Spinal cord (tissue), 10 donors: Measurements from ENCODE around the gene MVD. TPM values are rescaled to one million over a fixed set of nuclear protein-coding genes. Genes with fewer than 3 reads are reported as not detected.

Experiments
- DNase-seq, 6 donors: peaks; one replicate each; pipeline versions ENCODE4 v3.0.0 to v3.0.0-alpha.2; 2013 to 2015; ENCODE audit warnings: low spot score in 6 of 6, low read depth in 4 of 6
- H3K27ac ChIP-seq: one replicate; pipeline ENCODE4 v1.5.1; 2013; ENCODE audit warnings: low read depth, low read length, control low read depth
- H3K27me3 ChIP-seq: one replicate; pipeline ENCODE4 v1.6.1; 2013; ENCODE audit warnings: low read length; ENCODE audit not compliant: control insufficient read depth, insufficient read depth
- H3K36me3 ChIP-seq: one replicate; pipeline ENCODE4 v1.6.1; 2013; ENCODE audit warnings: low read length; ENCODE audit not compliant: control insufficient read depth, insufficient read depth
- H3K4me1 ChIP-seq: one replicate; pipeline ENCODE4 v1.6.1; 2013; ENCODE audit warnings: low read length; ENCODE audit not compliant: control insufficient read depth, insufficient read depth
- H3K4me3 ChIP-seq: one replicate; pipeline ENCODE4 v1.5.1; 2013; ENCODE audit warnings: low read depth, low read length, control low read depth
- H3K9me3 ChIP-seq: one replicate; pipeline ENCODE4 v1.6.1; 2013; ENCODE audit warnings: low read length; ENCODE audit not compliant: control insufficient read depth, insufficient read depth
- WGBS: methylation state at CpG from one replicate; pipeline ENCODE4 v1.1.5; 2013; ENCODE audit warnings: missing lambda C conversion rate; ENCODE audit not compliant: insufficient coverage; 5-methylcytosine and 5-hydroxymethylcytosine counted together
- polyA plus RNA-seq, 2 donors: library from polyadenylated mRNA; unstranded; fragments of 120-200 nt; gene quantifications; one replicate each; pipeline ENCODE4 v1.2.1, GENCODE V29; 2013; ENCODE audit not compliant: insufficient read length in 2 of 2
- total RNA-seq, 2 donors: library from RNA; depleted of rRNA in 1 of 2; stranded (reverse); fragments of 120-200 nt in 1 of 2; fragments of >200 nt in 1 of 2; gene quantifications; one replicate each; pipeline versions ENCODE4 v1.2.3 to v1.2.4, GENCODE V29; 2013 to 2014
- donor health status: healthy.

The MVD gene
- total and polyA plus RNA-seq, 4 donors = 39.5 to 157 (median 102) TPM

DNA sequence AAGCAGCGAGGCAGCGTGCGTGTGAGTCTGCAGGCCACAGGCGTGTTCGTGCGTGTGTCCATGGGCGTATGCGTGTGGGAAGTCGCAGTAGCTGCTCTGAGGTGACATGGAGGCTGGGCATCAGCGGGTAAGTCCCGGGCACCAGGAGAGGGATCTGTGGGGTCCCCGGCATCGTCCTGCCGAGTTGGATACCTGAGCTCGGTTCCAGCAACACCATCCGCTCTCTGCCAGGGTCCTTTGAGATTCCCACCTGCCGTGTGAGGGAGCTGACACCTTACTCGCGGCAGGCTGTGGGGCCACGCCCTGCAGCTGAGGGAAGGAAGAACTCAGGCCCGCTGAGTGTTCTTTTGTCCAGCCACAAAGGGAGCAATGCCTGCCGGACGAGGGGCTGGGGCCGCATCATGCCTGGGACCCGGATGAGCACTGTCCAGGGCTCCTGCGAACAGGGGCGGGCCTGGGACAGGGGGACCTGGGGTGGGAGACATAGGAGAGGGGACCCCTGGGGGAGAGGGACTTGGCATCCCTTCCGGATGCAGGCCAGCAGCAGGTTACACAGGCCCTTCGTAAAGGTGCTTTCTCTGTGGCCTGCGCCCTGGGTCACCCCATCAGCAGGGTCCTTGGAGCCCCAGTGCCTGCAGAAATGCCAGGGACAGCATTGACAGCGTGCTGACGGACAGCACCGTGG, 28.4 kb upstream of the MVD start:
- no peak overlapping the region for H3K4me3 ChIP-seq
- no peak for DNase-seq
- H3K36me3 ChIP-seq = peaks cover 22% of the 10 kb centered on the region
- 85% methylated on average over 33 of the region's 33 CpGs for WGBS
- H3K4me1 ChIP-seq = peaks cover 6% of the 10 kb centered on the region
- peaks cover 26% of the 10 kb centered on the region for H3K27me3 ChIP-seq
- no peak overlapping the region for H3K27ac ChIP-seq
- no peaks in the 10 kb centered on the region for H3K9me3 ChIP-seq

DNA sequence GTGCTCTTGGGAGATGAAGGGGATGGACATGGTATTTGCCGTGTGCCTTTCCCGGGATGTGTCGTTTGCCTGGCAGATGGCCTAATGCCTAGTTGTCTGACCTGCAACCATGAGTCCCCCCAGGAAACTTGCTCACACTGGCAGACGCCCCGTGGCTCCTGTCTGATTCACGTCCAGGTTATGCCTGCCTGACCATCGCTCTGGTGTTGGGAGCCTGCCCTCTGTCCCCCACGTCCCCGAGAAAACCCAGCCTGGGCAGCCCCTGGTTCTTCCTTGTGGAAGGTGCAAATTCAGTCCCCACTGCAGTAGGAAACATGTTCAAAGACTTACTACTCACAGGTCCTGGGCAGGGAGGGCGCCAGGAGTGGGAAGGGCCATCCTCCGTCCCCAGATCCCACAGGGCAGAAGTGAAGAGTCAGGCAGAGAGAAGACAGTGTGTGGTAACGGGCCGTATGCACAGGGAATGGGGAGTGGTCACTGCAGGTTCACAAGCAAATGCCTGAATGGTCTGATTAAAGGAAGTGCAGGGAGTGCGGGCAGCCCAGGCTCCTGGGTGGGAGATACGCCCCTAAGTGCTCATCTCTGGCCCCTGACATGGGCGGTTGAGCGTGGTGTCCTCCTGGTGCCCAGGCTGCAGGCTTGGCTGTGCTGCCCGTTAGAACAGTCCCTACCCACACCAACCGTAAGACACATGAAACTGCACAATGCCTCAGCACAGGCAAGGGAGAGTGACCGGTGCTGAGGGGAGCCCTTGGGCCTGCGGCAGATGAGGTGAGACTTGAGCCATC, 27.6 kb upstream of the MVD start:
- Histone ChIP-seq H3K9me3 (no peaks in the 10 kb centered on the region), H3K27ac (no peak overlapping the region), H3K4me3 (no peak overlapping the region), H3K4me1 (peaks cover 13% of the 10 kb centered on the region), H3K36me3 (peaks cover 14% of the 10 kb centered on the region), H3K27me3 (peaks cover 33% of the 10 kb centered on the region)
- WGBS = 73% methylated on average over 21 of the region's 21 CpGs
- DNase-seq = no peak

DNA sequence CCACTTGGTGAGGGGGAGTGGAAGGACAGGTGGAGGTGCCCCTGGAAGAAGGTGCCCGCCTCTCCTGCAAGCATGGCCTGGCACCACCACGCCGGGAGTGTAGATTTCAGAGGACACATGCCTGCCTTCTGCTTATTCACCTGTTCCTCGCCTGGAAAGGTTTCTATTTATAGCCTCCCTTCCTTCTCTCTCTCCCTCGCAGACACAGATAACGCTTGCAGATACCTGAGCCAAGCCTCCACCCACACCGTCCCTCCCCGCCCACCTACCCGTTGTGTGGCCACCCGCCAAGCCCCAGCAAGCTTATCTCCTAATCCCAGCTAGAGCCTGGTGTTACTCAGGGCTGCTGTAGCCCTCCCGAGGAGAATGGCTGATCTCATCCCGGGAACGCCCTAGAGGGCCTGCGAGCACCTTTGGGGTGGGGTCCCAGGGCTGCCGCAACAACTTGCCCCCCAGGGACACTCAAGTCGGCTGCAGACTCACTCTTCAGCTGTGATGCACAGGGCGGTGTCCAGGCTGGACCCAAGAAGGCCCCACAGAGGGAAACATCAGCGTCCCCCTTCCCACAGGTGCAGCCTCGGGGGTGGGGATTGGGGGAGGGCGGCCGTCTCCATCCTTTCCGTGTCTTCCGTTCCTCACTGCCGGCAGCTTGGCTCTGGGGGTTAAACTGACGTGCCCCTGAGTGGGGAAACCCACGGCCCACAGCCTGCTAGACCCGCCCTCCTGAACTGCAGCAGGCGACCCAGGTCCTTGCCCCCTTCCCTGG, 25.3 kb upstream of the MVD start:
- WGBS = 41% methylated on average over 25 of the region's 28 CpGs
- Histone ChIP-seq H3K27ac (no peak overlapping the region), H3K4me1 (peaks cover 21% of the 10 kb centered on the region), H3K9me3 (no peaks in the 10 kb centered on the region), H3K27me3 (peaks cover 53% of the 10 kb centered on the region), H3K4me3 (no peak overlapping the region), H3K36me3 (no peaks in the 10 kb centered on the region)
- DNase-seq = no peak

DNA sequence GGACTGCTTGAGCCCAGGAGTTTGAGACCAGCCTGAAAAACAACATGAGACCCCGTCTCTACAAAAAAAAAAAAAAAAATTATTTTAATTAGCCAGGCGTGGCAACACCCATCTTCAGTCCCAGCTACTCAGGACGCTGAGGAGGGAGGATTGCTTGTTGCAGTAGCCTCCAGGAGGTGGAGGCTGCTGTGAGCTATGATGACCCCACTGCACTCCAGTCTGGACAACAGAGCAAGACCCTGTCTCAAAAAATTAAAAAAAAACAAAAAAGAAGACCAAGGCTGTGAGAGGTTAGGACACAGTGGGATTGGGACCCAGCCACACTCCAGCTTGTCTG, 24.8 kb upstream of the MVD start:
- Histone ChIP-seq H3K4me3 (no peak overlapping the region), H3K27ac (no peak overlapping the region), H3K9me3 (no peaks in the 10 kb centered on the region), H3K4me1 (peaks cover 21% of the 10 kb centered on the region), H3K36me3 (no peaks in the 10 kb centered on the region), H3K27me3 (peaks cover 53% of the 10 kb centered on the region)
- DNase-seq = no peak
- no CpG with 5 or more reads among the region's 3 CpGs for WGBS

DNA sequence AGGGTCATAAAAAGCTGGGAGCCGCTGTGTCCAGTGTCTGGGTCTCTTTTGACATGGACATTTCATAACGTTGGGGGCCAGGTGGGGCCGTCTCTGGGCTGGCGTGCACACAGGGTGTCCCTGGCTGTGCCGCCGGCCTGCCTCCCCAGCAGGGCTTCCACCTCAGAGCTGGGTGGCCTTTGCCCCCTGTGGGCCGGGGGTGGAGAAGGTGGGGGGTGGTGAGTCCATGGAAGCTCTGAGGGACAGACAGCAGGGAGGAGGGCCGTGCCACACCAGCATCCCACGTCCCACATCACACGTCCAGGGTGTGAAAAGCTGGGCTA, 24.3 kb upstream of the MVD start:
- WGBS = 61% methylated on average over 6 of the region's 10 CpGs
- H3K4me3 ChIP-seq = no peak overlapping the region
- H3K4me1 ChIP-seq = peaks cover 21% of the 10 kb centered on the region
- H3K27ac ChIP-seq = no peak overlapping the region
- no peak for DNase-seq
- peaks cover 53% of the 10 kb centered on the region for H3K27me3 ChIP-seq
- no peaks in the 10 kb centered on the region for H3K36me3 ChIP-seq
- H3K9me3 ChIP-seq = no peaks in the 10 kb centered on the region

DNA sequence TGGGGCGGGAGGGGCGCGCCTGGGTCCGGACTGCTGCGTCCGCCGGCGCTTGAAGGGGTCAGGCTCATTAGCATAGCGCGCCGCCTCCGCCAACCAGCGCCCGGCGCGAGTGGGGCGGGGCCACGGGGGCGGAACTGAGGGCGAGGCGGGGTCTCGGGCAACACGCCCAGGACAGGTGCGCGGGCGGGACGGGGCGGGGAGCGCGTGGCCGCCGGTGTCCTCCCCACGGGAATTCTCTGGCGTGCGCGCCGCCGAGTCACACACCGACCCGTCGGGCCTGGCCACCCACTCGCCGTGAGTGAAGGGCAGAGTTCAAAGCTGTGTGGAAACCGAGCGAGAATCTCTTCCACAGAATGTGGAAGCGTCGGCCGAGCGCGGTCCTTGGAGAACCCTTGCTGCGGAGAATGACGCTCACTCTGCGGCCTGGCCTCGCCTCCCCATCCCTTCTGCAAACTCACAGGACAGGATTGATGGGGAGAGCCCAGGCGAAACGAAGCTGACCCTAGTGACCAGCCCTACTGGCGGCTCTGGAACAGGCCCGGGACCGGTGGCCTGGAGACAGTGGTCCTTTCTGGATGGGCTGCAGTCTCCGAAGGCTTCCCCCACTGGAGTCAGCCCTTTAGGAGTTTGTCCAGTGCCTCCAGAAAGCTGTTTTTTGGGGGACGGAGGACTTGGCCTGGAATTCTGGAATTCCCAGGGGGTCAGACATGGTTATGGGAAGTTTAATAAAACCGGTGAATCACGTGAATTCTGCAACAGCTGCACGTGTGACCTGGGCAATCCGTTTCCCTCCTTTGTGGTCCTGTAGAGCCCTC, 23.8 kb upstream of the MVD start, which contains the start of gene SNAI3:
Gene SNAI3, minus strand, starts transcription at position 69 of the 815 bp plus-strand sequence. CDS start 101 bp downstream, outside the sequence.
- Histone ChIP-seq H3K9me3 (no peaks in the 10 kb centered on the region), H3K36me3 (no peaks in the 10 kb centered on the region), H3K4me1 (peaks cover 26% of the 10 kb centered on the region), H3K4me3 (peak within 1 kb of the TSS; percentile 24), H3K27ac (no peak within 1 kb of the TSS), H3K27me3 (peaks cover 56% of the 10 kb centered on the region)
- WGBS = 5% methylated on average over 65 of the region's 65 CpGs
- peak in 2 of 6 donors; percentile 55 to 59 for DNase-seq

DNA sequence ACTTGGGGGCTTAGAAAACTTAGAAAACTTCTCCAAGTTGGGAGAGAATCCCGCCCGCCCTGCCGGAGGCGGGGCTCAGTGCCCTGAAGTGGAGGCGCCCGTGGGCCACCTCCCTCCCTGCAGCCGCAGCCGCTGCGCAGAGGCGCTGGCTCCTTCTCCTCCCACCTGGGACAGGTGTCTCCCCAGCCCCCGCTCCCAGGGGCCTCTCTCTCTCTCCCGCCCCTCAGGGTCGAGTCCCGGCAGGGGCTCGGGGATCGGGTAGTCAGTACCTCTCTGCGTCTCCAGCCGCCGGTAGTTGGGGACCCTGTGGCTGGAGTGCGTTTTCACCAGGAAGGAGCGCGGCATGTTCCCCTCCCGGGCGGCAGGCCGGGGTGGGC, 23.2 kb upstream of the MVD start:
- 0% methylated on average over 23 of the region's 25 CpGs for WGBS
- H3K27ac ChIP-seq = no peak overlapping the region
- no peaks in the 10 kb centered on the region for H3K9me3 ChIP-seq
- H3K36me3 ChIP-seq = no peaks in the 10 kb centered on the region
- H3K27me3 ChIP-seq = peaks cover 59% of the 10 kb centered on the region
- peak overlapping the region; percentile 24 for H3K4me3 ChIP-seq
- H3K4me1 ChIP-seq = peaks cover 30% of the 10 kb centered on the region
- DNase-seq = no peak

DNA sequence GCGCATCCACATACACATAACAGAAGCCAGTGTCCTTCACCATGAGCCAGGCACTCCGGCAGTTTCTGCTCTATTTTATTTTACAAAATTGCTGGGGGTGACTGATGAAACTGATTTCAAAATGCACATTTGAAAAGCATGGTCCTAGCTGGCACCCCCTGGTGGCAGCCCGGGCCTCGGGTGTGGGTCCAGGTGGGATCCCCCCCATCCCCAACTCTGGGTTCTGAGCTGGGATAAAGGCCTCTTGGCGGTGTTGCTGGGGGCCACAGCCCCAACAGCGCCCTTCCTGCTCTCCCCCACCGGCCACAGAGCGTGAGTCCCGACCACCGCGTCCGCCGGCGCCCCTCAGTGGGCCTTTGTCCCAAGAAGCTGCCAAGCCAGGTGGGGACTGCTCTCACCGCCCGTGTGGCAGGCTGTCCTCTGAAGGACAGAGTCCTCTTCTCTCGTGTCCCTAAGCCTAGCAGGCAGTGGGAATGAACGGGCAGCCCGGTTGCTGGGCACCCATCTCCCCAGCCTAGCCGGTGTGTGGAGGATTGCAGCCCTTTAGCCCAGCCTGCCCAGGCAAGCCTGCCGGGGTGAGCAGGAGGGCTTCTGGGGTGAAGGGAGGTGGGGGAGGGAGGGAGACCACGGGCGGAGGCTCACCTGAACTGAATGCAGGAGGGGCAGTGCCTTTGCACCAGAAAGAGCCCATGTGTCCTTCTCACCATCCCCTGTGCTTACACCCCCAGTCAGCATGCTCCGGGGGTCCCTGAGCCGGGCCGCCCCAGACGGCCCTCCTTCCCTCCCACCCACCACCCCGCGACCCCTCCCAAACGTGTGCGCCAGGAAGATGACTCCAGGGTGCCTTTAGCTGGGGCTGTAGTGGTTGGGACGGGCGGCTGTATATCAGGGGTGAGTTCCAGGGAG, 22.5 kb upstream of the MVD start:
- no peak overlapping the region for H3K4me3 ChIP-seq
- WGBS = 9% methylated on average over 21 of the region's 33 CpGs
- no peak overlapping the region for H3K27ac ChIP-seq
- no peak for DNase-seq
- H3K4me1 ChIP-seq = peaks cover 30% of the 10 kb centered on the region
- H3K9me3 ChIP-seq = no peaks in the 10 kb centered on the region
- no peaks in the 10 kb centered on the region for H3K36me3 ChIP-seq
- peaks cover 61% of the 10 kb centered on the region for H3K27me3 ChIP-seq
